ENCODE results near the gene OR4D9.

The OR4D9 gene

DNA sequence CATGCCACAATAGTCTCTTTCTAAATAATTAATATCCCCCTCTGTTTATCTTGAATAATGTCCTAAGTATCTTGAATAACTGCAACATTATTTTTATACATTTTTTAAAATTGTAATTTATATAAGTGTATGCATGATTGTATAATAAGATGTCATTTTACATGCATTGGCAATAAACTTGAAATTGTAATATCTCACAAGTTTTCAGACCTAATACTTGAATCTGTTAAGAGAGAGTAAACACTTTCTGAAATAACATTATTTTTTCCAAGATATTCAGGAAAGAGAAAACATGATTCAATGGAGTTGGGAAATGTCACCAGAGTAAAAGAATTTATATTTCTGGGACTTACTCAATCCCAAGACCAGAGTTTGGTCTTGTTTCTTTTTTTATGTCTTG is 8.1 kb upstream of the OR4D9 start, which contains the start of gene OR4D11:
TSS of gene OR4D11 (plus strand) at position 301 of the 400 bp plus-strand sequence. CDS start at position 301, 0 bp downstream.
- TF ChIP-seq, protein P1, sequence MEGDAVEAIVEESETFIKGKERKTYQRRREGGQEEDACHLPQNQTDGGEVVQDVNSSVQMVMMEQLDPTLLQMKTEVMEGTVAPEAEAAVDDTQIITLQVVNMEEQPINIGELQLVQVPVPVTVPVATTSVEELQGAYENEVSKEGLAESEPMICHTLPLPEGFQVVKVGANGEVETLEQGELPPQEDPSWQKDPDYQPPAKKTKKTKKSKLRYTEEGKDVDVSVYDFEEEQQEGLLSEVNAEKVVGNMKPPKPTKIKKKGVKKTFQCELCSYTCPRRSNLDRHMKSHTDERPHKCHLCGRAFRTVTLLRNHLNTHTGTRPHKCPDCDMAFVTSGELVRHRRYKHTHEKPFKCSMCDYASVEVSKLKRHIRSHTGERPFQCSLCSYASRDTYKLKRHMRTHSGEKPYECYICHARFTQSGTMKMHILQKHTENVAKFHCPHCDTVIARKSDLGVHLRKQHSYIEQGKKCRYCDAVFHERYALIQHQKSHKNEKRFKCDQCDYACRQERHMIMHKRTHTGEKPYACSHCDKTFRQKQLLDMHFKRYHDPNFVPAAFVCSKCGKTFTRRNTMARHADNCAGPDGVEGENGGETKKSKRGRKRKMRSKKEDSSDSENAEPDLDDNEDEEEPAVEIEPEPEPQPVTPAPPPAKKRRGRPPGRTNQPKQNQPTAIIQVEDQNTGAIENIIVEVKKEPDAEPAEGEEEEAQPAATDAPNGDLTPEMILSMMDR (IDR thresholded peaks at IDR 0.05) = no peak

- TF ChIP-seq, protein P1 (IDR thresholded peaks at IDR 0.05) = no peak
Measured at GRCh38 chr11:59511675-59512074, 336 bp downstream of the OR4D9 start.

GRCh38 chr11:59520741-59521140 is 9.4 kb downstream of the OR4D9 start:
- TF ChIP-seq, protein P1 (IDR thresholded peaks at IDR 0.05) = no peak

DNA sequence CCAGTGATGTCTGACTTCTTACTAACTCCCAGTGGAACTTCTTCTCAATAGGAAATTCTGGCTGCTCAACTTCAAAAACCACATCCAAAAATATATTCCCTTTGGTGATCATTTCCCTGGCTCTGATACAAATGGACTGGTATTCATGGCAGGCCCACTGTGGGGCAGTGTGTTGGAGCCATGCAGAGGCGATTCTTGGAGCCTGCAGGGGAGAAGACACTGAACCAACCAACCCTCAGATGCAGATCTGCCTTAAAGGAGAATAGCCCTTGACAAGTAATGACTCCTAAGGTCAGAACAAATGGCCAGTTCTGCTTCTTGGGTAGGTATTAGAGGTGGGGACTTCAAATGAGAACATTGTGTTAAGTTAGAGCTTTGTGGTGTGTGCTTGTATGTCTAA is 12.2 kb downstream of the OR4D9 start:
- TF ChIP-seq, protein P1 (IDR thresholded peaks at IDR 0.05) = no peak

GRCh38 chr11:59528711-59529110 is 17.4 kb downstream of the OR4D9 start:
- TF ChIP-seq, protein P1 (IDR thresholded peaks at IDR 0.05) = no peak

DNA sequence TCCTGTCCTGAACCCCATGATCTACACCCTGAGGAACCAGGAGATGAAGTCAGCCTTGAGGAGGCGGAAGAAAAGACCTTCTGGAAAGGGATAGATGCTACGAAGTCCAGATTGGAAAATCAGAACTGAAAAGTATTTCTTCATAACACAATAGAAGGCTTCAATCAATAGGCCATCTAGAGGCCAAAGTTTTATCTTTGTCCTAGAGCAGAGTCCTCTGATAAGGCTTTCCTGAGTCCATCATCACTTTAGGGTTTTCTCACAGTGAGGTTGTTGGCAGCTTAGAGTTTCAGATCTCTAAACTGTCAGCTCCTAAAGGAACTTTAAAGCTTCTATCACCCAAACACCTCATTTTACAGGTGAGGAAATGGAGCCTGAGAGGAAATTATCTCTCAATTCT is 21.3 kb downstream of the OR4D9 start:
- TF ChIP-seq, protein P1 (IDR thresholded peaks at IDR 0.05) = no peak

DNA sequence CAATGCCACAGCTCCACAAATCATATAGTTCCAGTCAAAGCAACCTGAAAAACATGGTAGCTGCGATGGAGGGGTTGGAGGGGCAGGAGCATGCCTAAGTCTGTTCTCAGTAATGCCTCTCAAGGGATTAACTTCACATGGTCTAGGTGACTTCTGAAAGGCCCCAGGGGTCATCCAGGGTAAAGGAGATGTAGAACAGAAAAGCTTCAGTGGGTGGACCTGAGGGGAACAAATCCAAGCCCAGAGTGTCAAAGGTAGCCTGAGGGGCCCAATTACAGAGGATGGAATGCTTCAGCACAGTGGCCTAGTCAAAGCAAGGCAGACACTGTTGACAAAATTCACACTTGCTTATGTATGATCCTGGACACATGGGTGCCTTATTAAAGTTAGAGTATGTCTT is 23.3 kb downstream of the OR4D9 start:
- TF ChIP-seq, protein P1 (IDR thresholded peaks at IDR 0.05) = no peak

GRCh38 chr11:59542142-59542810 is 30.9 kb downstream of the OR4D9 start:
- TF ChIP-seq, protein P1 (IDR thresholded peaks at IDR 0.05) = no peak

Data from LNCAP (cell line).